HL-60 (cell line): Measurements from ENCODE around the gene PAX5.

ENCODE experiments used
- CTCF ChIP-seq: IDR thresholded peaks from one replicate; pipeline ENCODE4 v1.5.1; 2011; ENCODE audit warnings: low read length, control low read depth, inconsistent platforms; ENCODE audit not compliant: insufficient read depth
- TF ChIP-seq, protein P1 (sequence below): IDR thresholded peaks from 2 replicates; pipeline ENCODE4 v1.6.1; 2012; ENCODE audit warnings: low read depth; ENCODE audit not compliant: insufficient replicate concordance

GRCh38 chr9:36822201-36822600 lies 211.9 kb downstream of the PAX5 start:
- TF ChIP-seq CTCF: no peak
- TF ChIP-seq, protein P1, sequence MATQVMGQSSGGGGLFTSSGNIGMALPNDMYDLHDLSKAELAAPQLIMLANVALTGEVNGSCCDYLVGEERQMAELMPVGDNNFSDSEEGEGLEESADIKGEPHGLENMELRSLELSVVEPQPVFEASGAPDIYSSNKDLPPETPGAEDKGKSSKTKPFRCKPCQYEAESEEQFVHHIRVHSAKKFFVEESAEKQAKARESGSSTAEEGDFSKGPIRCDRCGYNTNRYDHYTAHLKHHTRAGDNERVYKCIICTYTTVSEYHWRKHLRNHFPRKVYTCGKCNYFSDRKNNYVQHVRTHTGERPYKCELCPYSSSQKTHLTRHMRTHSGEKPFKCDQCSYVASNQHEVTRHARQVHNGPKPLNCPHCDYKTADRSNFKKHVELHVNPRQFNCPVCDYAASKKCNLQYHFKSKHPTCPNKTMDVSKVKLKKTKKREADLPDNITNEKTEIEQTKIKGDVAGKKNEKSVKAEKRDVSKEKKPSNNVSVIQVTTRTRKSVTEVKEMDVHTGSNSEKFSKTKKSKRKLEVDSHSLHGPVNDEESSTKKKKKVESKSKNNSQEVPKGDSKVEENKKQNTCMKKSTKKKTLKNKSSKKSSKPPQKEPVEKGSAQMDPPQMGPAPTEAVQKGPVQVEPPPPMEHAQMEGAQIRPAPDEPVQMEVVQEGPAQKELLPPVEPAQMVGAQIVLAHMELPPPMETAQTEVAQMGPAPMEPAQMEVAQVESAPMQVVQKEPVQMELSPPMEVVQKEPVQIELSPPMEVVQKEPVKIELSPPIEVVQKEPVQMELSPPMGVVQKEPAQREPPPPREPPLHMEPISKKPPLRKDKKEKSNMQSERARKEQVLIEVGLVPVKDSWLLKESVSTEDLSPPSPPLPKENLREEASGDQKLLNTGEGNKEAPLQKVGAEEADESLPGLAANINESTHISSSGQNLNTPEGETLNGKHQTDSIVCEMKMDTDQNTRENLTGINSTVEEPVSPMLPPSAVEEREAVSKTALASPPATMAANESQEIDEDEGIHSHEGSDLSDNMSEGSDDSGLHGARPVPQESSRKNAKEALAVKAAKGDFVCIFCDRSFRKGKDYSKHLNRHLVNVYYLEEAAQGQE: no peak
